IMR-90 (cell line): ENCODE results near the gene MMD2. TPM values are rescaled to one million over a fixed set of nuclear protein-coding genes. Genes with fewer than 3 reads are reported as not detected.
"Not testable (repeated sequence)": the region's sequence is repeated elsewhere in the genome, so short reads cannot be mapped to it uniquely, and the experiment has no call there.

Experiments used
- ATAC-seq: fragments of 200-7000 bp; cut with Tn5 transposase; 2 replicates; pipeline ENCODE4 v1.9.1; 2020; ENCODE audit warnings: low read depth, mild to moderate bottlenecking, moderate library complexity
- BruUV-seq: library from RNA; stranded (reverse); fragments of 400-500 nt; replicated peaks from 2 replicates; lab custom pipeline; 2021; lab: Mats Ljungman, UMichigan
- CTCF ChIA-PET: fragments of 300-600 bp; formaldehyde crosslinking; extraction: SDS; loops from one replicate; lab custom pipeline; 2021; ENCODE audit warnings: antibody characterized with exemption; lab: Yijun Ruan, JAX
- POLR2A ChIA-PET: fragments of 300-600 bp; sonication (Branson Sonifier 250); formaldehyde crosslinking; loops from one replicate; lab custom pipeline; 2022; ENCODE audit warnings: antibody characterized with exemption; ENCODE audit not compliant: unreplicated experiment; lab: Charles Lee
- DNase-seq: peaks from one replicate; pipeline ENCODE4 v3.0.0; 2013
- H2AFZ ChIP-seq: replicated peaks from 2 replicates; pipeline ENCODE3; 2013; ENCODE audit warnings: low read length, mild to moderate bottlenecking; ENCODE audit not compliant: poor library complexity
- H2AK5ac ChIP-seq: 2 replicates; pipeline ENCODE4 v1.6.1; 2013; ENCODE audit warnings: low read depth, low read length, inconsistent platforms
- H2AK9ac ChIP-seq: replicated peaks from 2 replicates; pipeline ENCODE3; 2013; ENCODE audit warnings: mild to moderate bottlenecking, low read depth, low read length, moderate library complexity; ENCODE audit not compliant: poor library complexity
- H2BK120ac ChIP-seq: 2 replicates; pipeline ENCODE4 v1.6.1; 2013; ENCODE audit warnings: low read depth, low read length, inconsistent platforms
- H2BK15ac ChIP-seq: 3 replicates; pipeline ENCODE4 v1.6.1; 2013; ENCODE audit warnings: low read depth, low read length, inconsistent platforms
- H2BK20ac ChIP-seq: 2 replicates; pipeline ENCODE4 v1.6.1; 2013; ENCODE audit warnings: low read depth, mild to moderate bottlenecking, inconsistent platforms, low read length, moderate library complexity
- H2BK5ac ChIP-seq: 2 replicates; pipeline ENCODE4 v1.6.1; 2013; ENCODE audit warnings: mild to moderate bottlenecking, low read depth, low read length, inconsistent platforms; ENCODE audit not compliant: poor library complexity, severe bottlenecking
- H3K14ac ChIP-seq: replicated peaks from 2 replicates; pipeline ENCODE4 v1.6.1; 2013; ENCODE audit warnings: low read depth, low read length, inconsistent platforms
- H3K18ac ChIP-seq: 2 replicates; pipeline ENCODE4 v1.6.1; 2013; ENCODE audit warnings: low read depth, low read length, control low read depth
- H3K23ac ChIP-seq: 2 replicates; pipeline ENCODE4 v1.6.1; 2013; ENCODE audit warnings: low read depth, low read length, inconsistent platforms
- H3K27ac ChIP-seq: 2 replicates; pipeline ENCODE4 v1.5.1; 2013; ENCODE audit warnings: mild to moderate bottlenecking, control low read depth, low read length; ENCODE audit not compliant: insufficient read depth
- H3K27me3 ChIP-seq: 2 replicates; pipeline ENCODE4 v1.6.1; 2013; ENCODE audit warnings: low read length; ENCODE audit not compliant: control insufficient read depth, insufficient read depth
- H3K36me3 ChIP-seq: 2 replicates; pipeline ENCODE4 v1.6.1; 2013; ENCODE audit warnings: low read length, mixed read lengths; ENCODE audit not compliant: control insufficient read depth, insufficient read depth
- H3K4ac ChIP-seq: 2 replicates; pipeline ENCODE4 v1.6.1; 2013; ENCODE audit warnings: low read depth, low read length, inconsistent platforms
- H3K4me1 ChIP-seq: 2 replicates; pipeline ENCODE4 v1.6.1; 2013; ENCODE audit warnings: low read length, mixed read lengths; ENCODE audit not compliant: control insufficient read depth, insufficient read depth
- H3K4me2 ChIP-seq: 2 replicates; pipeline ENCODE4 v1.6.1; 2013; ENCODE audit warnings: low read depth, mild to moderate bottlenecking, control low read depth, low read length, moderate library complexity
- H3K4me3 ChIP-seq: 2 replicates; pipeline ENCODE4 v1.5.1; 2013; ENCODE audit warnings: low read depth, mild to moderate bottlenecking, control low read depth, low read length, moderate library complexity; ENCODE audit not compliant: insufficient read depth
- H3K56ac ChIP-seq: 2 replicates; pipeline ENCODE4 v1.6.1; 2013; ENCODE audit warnings: low read length, inconsistent platforms; ENCODE audit not compliant: insufficient read depth; ENCODE audit errors: extremely low read depth
- H3K79me1 ChIP-seq, 2 experiments: 2 replicates each; pipeline ENCODE4 v1.6.1; 2013; ENCODE audit warnings: low read length in 2 of 2, inconsistent platforms in 1 of 2, low read depth in 1 of 2
- H3K9ac ChIP-seq: 2 replicates; pipeline ENCODE4 v1.6.1; 2013; ENCODE audit warnings: low read depth, low read length, control low read depth
- H3K9me1 ChIP-seq: 2 replicates; pipeline ENCODE4 v1.6.1; 2013; ENCODE audit warnings: low read length, inconsistent platforms; ENCODE audit not compliant: insufficient read depth
- H3K9me3 ChIP-seq: 2 replicates; pipeline ENCODE4 v1.6.1; 2013; ENCODE audit warnings: low read length; ENCODE audit not compliant: control insufficient read depth, insufficient read depth
- H4K20me1 ChIP-seq: 2 replicates; pipeline ENCODE4 v1.6.1; 2013; ENCODE audit warnings: low read length, inconsistent platforms; ENCODE audit not compliant: insufficient read depth
- H4K5ac ChIP-seq: 2 replicates; pipeline ENCODE4 v1.6.1; 2013; ENCODE audit warnings: mild to moderate bottlenecking, low read depth, low read length, control low read depth
- H4K8ac ChIP-seq, 2 experiments: 2 replicates each; pipeline ENCODE4 v1.6.1; 2013; ENCODE audit warnings: low read depth in 2 of 2, low read length in 2 of 2, control low read depth in 1 of 2, inconsistent platforms in 1 of 2
- H4K91ac ChIP-seq: 2 replicates; pipeline ENCODE4 v1.6.1; 2013; ENCODE audit warnings: low read depth, low read length, inconsistent platforms; ENCODE audit not compliant: insufficient read depth
- whole genome bisulfite sequencing, 2 experiments: methylation state at CpG; one replicate each; pipeline versions ENCODE4 v1.1.5 to v1.1.7; 2013; ENCODE audit warnings: missing lambda C conversion rate in 2 of 2; ENCODE audit not compliant: insufficient read length in 1 of 2; ENCODE audit errors: extremely low coverage in 2 of 2; 5-methylcytosine and 5-hydroxymethylcytosine counted together
- dilution Hi-C: fragments of 300-500 bp; cut with HindIII; formaldehyde crosslinking; loops from one replicate; pipeline ENCODE4 v1.14.3; 2018; ENCODE audit warnings: low sequenced_read_pairs; ENCODE audit not compliant: unreplicated experiment
- in situ Hi-C: fragments of 300-500 bp; cut with MboI; formaldehyde crosslinking; loops from 3 replicates; pipeline ENCODE4 v1.14.3; 2019; ENCODE audit warnings: low sequenced_read_pairs, inconsistent platforms, mixed read lengths
- intact Hi-C: fragments of 100-400 bp; cut with micrococcal nuclease; formaldehyde crosslinking; loops from 2 replicates; pipeline ENCODE4 v1.10.0; 2022
- polyA plus RNA-seq, 3 experiments: library from polyadenylated mRNA; depleted of rRNA; stranded (reverse); fragments of >200 nt; gene quantifications; 2 replicates each; pipeline ENCODE4 v1.2.3, GENCODE V29; 2012; ENCODE audit warnings: low replicate concordance in 1 of 3
- total RNA-seq: library from RNA; depleted of rRNA; stranded (reverse); fragments of >200 nt; gene quantifications from 2 replicates; pipeline ENCODE4 v1.2.3, GENCODE V29; 2012

MMD2 gene
- total and polyA plus RNA-seq, 2 of the 4 experiments (the other 2 are of a cell fraction) = not detected

DNA sequence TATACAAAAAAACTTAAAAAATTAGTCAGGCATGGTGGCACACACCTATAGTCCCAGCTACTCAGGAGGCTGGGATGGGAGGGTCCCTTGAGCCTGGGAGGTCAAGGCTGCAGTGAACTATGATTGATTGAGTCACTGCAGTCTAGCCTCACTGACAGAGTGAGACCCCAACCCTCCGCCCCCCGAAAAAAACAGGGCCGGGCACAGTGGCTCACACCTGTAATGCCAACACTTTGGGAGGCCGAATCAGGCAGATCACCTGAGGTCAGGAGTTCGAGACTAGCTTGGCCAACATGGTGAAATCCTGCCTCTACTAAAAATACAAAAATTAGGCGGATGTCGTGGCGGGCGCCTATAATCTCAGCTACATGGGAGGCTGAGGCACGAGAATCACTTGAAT is 13.5 kb upstream of the MMD2 start:
- H3K9ac ChIP-seq, H3K18ac ChIP-seq, H3K4ac ChIP-seq, DNase-seq, CTCF ChIA-PET, H3K9me1 ChIP-seq, H3K4me1 ChIP-seq, H2BK120ac ChIP-seq, H3K14ac ChIP-seq, H3K56ac ChIP-seq, H3K9me3 ChIP-seq, H2AK5ac ChIP-seq, POLR2A ChIA-PET, H2BK5ac ChIP-seq, H4K91ac ChIP-seq, H3K4me3 ChIP-seq, H3K27ac ChIP-seq, dilution Hi-C loops, H3K23ac ChIP-seq, H2AK9ac ChIP-seq, H3K4me2 ChIP-seq, H4K5ac ChIP-seq, H3K27me3 ChIP-seq, H3K36me3 ChIP-seq, BruUV-seq, ATAC-seq, H4K8ac ChIP-seq, H2AFZ ChIP-seq, H2BK15ac ChIP-seq, H2BK20ac ChIP-seq, in situ Hi-C loops: not testable (repeated sequence)
- Histone ChIP-seq H3K79me1 (peaks cover 3 to 18% of the 10 kb centered on the region in 2 experiments; a peak in 3 of 4 replicates), H4K20me1 (peaks cover 14% of the 10 kb centered on the region)
- WGBS, 2 experiments = 80% methylated on average over 1 of the region's 10 CpGs; no CpG with 5 or more reads in 1 of the 2 experiments
- intact Hi-C loops = loop anchor here (5.0 kb wide), 1 partner anchor 125 kb away; no protein-coding TSS in a partner anchor
